GM21825 (cell line): ENCODE measurements around the gene MYO16.
"Not testable (repeated sequence)": the region's sequence is repeated elsewhere in the genome, so short reads cannot be mapped to it uniquely, and the experiment has no call there.

Experiments
- ATAC-seq: cut with Tn5 transposase; IDR thresholded peaks from one replicate; pipeline ENCODE4 v1.9.1; 2021; ENCODE audit warnings: mild to moderate bottlenecking, moderate library complexity; ENCODE audit not compliant: unreplicated experiment

The MYO16 gene

DNA sequence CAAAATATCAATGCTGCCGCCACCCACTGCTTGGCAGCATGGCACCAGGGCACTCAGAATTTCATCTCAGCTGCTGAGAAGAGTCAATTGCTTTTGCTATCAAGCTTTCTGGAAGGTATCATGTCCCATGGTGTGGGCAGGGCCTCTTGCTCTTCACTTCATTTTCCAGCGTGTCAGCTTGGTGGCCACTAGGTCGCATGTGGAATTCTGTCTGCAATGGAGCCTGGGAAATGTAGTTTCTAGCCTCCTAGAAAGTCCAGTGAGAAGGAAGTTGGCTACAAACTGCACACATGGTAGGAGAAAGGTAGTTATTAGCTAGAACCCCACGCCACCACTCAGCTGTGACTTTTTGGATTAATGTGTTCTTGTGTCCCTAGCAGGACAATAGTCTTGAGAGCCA, 105.3 kb downstream of the MYO16 start:
- ATAC-seq = no peak

DNA sequence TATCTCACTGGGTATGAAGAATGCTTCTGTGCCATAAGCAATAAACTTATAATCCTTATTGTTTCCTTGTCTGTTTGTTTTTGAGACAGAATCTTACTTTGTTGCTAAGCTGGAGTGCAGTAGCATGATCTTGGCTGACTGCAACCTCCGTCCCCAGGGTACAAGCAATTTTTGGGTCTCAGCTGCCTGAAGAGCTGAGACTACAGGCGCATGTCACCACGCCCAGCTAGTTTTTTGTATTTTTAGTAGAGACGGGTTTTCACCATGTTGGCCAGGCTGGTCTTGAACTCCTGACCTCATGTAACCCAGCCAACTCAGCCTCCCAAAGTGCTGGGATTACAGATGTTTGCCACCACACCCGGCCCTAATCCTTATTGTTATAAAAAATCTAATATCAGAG, 112.5 kb downstream of the MYO16 start:
- no peak for ATAC-seq

DNA sequence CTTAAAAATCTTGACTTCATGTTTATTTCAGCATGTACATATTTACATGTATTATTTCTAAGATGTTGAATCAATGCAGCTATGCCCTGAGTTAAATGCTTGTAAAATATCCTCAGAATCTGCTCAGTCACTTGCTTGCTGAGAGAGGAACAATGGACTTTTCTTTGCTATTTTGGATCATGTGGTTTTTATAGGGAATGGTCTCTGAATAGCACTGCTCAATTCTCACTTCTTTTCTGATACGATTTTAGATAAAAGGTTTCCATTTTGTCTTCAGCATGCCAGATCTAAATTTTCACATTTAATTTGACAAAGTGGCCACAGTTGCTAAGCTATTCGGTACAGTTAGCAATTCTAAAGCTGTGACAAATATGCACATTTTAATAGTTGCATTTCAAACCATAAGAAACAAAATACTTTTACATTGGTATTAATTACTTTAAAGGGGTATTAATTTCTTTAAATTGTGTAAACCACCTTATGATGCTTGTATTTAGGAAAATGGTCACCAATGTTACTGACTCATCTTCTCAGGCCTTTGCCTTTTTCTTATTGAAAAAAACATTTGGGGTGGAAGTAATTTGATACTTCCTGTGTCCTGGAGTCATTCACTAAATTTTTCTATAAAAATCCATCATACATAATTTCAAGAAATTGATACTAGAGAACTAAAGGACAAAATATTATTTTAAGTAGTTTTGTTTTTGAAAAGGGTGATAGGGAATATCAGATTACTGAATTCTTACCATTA, 113.5 kb downstream of the MYO16 start:
- no peak for ATAC-seq

DNA sequence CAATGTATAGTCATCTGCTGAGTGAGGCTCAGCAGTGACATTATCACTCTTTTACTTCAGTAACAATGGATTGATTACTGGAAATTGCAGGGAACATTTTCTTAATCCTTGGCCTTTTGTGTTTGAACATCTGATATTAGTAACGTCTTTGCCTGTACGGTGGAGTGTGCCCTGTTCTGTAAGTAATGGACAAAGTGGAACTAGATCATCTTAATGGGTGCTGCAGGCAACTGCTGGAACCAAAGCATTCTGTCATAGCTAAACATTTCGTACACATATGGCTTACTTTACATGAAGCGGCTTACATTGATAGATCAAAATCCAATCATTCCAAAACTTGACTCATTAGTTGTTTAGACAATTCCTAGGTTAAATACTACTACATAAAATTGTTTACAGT, 114.1 kb downstream of the MYO16 start:
- no peak for ATAC-seq

DNA sequence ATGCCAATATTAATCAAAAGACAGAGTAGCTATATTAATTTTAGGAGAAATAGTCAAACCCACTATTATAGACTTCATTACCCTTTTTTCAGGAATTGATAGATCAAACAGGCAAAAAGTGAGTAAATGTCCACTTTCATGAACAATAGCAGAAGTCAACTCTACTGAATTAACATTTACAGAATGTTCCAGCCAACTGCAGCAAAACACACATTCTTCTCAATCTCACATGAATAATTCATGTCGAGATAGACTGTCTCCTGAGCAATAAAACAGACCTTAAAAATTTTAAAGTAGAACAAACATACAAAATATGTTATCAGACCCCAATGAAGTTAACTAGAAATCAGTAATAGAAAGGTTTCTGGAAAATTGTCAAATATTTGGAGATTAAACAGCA, 118.4 kb downstream of the MYO16 start:
- no peak for ATAC-seq

DNA sequence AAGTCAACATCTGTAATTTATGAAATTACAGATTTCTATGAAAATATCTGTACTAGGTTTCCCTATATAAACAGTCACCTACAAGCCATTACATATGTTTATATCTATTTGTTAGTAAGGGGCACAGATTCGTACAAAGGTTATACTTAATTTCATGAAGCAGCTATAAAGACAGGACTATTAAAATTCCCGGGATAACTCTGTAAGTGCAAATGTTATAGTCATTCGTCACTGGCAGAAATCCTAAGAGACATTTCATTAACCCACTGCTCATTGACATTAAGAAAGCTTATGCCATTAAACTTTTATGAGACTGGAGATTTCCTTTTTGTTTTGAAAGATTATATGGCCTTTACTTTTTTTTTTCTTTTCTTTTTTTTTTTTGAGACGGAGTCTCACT, 122.9 kb downstream of the MYO16 start:
- ATAC-seq = no peak

DNA sequence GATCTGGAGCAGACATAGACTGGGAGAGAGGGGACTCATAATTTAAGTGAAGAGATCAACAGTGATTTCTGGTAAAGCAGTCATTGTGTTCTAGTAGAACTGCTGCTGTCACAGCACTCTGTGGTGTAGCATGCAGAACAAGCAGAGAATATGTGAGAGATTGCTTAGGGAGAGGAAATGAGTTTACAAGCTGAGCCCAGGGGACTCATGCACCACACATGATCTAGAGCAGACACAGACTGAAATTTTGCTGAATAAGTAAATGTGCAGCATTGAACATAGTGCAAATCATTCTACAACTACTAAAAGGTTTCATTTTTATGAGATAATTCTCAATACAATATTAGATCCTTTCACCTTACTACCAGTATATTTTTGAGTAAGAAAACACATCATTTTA, 125.7 kb downstream of the MYO16 start:
- ATAC-seq = no peak

DNA sequence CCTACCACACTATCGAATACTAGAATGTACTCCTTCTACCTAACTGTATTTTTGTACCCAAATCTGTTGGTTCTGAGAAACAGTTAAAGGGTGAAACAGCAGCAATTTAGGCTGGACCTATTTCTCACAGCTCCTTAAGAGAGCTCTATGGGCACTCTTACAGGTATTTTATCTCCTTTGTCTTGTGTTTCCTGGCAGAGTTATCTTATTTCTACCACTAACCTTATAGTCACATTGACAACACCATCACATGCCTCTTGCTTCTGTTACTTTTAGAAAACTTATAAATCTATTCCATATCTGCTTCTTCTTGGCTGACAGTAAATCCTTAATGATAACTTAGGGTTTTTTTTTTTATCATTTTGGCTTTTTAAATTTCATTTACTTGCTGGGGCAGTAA, 130.7 kb downstream of the MYO16 start:
- no peak for ATAC-seq

DNA sequence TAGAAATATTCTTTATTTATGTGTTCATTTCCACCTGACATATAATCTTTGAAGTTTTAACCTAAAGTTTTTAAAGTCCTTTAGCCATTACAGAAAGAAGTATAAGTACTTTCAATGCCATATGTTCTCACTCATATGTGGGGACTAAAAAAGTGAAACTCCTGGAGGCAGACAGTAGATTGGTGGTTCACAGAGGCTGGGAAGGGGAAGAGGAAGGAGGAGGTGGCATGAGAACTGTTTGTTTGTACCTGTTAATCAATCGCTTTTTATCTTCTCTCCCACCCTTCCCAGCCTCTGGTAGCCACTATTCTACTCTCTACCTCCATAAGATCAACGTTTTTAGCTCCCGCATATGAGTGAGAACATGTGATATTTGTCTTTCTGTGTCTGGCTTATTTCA, 131.1 kb downstream of the MYO16 start:
- no peak for ATAC-seq

DNA sequence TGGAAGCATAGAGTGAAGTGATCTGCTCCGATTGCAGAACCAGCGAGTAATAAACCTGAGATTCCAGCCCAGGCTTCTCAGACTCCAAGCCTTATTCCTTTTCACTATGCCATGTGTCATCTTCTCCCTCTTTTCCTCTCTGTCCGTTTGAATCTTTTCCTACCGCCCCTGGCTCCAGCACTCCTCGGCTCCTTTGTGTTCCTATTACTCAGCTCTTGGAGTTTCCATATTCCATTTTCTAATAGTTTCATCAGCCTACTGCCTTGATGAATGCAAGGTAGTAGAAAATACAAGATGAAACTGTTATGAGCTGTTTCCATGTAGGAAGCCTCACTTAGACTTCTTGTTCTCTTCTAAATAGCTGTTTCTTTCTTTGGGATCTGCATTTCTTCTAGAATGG, 138.6 kb downstream of the MYO16 start:
- no peak for ATAC-seq

DNA sequence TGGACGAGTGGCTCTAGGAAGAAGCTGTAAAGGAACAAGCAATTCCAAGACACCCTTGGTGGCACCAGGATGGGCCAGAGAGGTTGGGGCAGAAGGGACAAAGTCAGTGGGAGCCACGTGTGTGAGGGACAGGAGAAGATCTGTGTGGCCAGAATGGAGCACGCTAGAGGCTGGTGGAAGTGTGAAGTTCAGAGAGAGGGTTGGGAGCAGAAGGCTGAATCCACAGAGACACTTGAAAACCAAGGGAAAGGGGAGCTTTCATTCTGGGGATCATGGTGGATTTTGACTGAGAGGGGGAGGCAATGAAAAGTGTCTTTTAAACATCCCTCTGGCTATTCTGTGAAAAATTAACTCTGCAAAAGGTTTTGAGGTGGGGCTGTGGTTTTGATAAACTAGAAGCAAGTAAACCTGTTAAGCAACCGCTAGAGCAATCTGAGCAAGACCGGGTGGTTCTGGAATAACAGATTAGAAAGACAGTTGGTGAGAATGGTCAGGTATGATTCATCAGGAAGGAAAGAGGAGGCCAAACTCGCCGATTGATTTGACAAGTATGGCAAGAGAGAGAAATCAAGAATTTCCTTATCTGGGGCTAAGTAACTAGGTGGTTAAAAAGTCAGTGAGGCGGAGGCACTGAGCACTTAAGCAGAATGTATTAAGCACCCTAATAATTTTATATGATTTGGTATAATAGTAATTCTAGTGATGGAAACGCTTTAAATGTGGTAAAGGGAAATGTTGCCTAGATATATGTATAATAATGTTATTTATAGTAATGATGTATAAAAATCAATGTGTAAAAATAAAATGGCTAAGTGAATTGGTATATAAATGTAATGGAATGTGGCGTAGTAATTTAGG, 140.0 kb downstream of the MYO16 start:
- no peak for ATAC-seq

DNA sequence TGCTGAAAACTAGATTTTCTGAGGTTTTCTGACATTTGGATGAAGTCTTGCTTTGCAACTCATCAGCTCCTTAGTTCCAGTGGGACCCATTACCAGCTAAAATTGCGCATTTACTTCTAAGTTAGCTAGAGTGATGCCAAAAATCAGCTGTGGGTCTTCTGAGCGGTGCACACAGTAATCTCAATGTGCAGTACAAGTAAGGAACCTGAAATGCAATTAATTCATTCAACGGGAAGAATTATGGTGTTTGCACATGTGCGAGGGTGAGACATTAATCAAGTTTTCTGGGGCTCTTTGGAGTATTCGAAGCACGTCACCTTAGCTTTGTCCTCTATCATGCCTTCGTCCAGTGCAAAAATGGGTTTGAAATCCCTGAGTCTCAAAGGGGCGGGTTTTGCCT, 146.2 kb downstream of the MYO16 start:
- no peak for ATAC-seq

DNA sequence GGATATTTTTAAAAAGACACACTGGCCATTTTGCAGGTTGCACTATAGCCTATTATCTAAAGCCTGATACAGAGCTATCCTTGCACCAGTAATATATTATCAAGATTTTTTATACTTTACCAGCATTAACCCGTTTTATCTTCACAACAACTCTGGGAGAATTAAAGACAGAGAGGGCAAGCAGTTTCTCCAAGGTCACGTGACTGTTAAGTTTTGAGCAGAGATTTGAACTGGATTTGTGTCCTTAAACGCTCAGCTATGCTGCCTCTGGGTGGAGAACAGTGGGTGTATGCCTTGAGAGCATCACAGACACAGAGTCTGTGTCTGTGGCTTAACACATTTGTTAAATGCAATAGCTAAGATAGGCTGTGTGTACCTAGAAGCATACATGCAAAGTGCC, 147.2 kb downstream of the MYO16 start:
- ATAC-seq = no peak

DNA sequence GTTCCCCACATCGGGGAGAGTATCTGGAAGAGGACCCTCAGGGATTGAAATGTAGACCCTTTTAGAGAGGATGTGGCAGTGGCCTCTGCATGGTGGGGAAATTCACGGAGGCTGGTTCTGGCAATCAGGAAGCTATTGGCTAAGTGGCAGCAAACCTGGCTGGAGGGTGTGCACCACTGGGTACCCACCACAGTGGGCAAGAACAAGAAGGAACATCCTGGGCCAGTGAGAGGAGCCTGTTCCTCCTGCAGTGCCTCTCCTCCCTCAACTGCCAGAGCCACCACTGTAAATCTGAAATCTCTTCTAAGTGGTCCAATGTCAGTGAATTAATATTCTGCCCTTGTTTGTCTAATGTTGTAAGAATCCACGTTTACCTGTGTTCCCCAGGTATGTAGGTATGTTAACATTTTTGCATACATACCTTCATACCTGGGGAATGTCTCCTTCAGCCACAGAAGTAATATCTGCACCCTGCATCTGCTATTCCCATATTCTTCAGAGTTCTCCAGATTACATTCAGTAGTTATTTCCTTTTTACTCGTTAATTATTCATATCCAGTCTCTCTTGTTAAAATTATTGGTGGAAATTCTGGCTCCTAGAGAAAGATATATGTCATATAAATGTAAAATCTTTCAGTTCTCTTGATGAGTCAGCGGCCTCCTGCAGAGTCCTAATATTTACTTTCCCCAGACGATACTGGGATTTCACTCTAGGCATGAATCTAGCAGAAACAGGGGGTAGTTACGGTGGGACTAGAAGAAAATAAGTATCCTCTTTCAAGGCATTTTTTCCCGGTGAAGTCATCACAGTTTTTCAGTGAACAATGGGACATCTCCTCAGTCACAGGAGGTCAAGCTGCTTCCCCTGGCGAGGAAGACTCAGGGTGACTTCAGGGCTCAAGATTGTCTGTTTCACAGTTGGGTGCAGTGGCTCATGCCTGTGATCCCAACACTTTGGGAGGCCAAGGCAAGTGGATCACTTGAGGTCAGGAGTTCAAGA, 148.3 kb downstream of the MYO16 start:
- no peak for ATAC-seq

DNA sequence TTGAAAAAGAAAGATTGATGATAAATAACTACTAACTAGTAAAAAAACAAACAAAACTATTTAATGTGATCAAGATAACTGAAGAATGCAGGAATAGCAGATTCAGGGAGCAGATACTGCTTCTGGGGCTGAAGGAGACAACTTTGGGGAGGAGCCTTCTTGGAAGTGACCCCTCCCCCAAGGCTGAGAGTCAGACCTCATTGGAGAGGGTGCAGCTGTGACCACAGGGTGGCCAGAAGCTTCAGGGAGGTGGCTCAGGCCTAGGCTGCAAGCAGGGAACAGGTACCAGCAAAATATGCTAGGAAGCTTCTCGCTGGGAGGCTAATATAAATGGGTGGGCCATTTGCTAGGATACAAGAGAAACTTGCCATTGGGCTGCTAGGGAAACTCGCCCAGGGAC, 149.9 kb downstream of the MYO16 start:
- ATAC-seq = no peak

DNA sequence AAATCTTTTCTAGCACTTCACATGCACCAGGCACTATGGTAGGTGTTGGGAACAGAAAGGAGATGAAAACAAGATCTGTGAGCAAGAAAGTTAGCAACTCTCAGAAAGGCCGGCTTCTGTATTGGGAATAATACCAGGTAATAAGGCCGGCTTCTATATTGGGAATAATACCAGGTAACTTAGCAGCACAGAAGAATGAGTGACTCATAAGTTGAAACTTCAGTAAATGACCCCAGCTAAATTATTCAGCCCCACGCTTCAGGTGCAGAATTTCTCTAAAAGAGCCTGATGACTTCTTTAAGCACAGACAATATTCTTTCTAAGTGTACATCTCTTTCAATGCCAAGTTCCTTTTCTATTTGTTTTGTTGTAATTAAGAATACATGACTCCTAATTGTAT, 151.3 kb downstream of the MYO16 start:
- no peak for ATAC-seq

DNA sequence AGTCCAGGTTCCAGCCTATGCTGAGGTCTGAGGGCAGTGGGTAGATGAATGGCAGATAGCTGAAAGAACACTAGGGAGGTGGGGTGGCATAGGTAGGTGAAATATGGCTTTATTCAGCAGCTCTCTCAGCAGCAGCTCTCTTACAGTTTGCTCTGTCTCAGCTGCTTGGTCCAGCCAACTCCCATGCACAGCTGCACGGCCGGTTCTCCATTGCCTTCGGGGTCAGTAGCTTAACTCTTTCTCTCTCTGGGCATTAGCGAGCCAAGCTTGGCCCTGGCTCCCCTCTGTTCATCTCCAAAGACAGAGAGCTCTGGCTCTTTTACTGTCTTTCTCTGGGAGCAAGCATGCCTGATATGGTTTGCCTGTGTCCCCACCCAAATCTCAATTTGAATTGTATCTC, 151.9 kb downstream of the MYO16 start:
- no peak for ATAC-seq

DNA sequence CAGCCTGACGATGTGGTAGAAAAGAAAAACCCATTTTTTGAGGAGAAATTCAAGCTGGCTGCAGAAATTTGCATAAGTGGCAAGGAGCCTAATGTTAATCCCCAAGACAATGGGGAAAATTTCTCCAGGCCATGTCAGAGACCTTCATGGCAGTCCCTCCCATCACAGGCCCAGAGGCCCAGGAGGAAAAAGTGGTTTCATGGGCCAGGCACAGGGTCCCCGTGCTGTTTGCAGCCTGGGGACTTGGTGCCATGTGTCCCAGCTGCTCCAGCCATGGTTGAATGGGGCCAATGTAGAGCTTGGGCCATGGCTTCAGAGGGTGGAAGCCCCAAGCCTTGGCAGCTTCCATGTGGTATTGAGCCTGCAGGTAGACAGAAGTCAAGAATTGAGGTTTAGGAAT, 153.1 kb downstream of the MYO16 start:
- ATAC-seq = not testable (repeated sequence)

DNA sequence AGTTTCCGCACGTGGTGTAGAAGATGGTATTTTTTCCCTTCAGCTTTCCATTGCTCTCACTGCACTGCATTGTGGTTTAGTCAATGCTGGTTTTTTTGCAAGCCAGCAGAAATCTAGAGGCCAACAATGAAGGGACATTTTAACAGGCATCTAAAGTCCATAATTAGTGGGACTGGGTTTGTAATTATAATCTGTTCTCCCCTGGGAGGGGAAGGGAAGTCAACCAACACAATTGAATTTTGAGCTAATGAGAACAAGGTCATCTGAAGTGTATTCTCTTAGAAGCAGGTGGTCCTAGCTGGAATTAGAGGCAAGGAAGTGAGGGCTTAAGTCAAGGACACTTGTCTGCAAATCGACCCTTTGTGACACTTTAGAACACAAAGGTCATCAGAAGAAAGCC, 156.4 kb downstream of the MYO16 start:
- no peak for ATAC-seq

DNA sequence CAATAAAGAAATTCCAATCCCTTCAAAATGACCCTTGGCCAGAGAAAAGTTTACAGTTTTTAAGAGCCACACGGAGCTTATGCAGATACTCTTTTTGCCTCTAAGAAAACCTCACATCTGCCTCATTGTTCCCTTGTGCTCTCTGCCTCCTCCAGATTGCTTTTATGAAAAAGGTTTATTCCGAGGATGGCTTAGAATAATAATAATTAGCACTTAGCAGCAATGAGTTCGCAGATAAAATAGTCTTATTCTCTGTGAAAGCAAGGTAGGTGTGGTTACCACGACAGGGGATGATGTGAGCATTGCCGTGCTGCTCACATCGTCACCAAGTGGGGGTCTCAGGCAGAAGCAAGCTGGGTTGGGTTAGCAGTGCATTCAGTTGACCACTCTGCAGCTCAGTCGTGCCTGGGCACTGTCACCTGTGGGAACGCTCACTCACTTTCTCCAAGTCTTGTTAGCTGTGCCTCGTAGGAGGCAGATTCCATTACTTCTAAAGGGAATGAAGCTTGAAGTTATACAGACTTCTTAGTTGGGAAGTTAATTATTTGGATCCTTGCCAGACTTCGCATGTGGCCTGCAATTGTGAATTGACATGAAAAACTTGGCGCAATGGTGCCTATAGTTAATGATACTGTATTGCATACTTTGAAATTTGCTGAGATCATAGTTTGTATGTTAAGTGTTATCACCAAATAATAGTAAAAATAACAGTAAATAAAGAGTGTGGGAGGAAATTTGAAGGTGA, 157.2 kb downstream of the MYO16 start:
- ATAC-seq = no peak
